ENCODE data around the gene CAMK2G.

DNA sequence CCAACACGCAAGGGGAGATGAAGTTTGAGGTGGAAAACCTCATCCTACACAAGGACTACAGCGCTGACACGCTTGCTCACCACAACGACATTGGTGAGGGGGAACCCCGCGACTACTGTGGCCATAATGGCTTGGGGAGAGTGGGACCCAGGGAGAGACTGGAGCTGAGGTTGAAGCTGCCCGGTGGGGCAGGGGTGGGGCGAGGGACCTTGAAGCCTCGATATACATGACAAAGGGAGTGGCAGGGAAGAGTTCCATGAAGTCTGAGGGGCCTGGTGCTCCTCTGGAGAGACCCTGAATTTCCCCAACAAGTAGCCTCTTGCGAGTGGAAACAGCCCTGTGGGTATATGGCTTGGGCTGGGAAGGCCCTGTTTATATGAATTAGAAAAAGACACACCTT, 39.7 kb upstream of the CAMK2G start:
- TF ChIP-seq, protein P1, sequence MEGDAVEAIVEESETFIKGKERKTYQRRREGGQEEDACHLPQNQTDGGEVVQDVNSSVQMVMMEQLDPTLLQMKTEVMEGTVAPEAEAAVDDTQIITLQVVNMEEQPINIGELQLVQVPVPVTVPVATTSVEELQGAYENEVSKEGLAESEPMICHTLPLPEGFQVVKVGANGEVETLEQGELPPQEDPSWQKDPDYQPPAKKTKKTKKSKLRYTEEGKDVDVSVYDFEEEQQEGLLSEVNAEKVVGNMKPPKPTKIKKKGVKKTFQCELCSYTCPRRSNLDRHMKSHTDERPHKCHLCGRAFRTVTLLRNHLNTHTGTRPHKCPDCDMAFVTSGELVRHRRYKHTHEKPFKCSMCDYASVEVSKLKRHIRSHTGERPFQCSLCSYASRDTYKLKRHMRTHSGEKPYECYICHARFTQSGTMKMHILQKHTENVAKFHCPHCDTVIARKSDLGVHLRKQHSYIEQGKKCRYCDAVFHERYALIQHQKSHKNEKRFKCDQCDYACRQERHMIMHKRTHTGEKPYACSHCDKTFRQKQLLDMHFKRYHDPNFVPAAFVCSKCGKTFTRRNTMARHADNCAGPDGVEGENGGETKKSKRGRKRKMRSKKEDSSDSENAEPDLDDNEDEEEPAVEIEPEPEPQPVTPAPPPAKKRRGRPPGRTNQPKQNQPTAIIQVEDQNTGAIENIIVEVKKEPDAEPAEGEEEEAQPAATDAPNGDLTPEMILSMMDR (conservative IDR thresholded peaks at IDR 0.05), result no peak
- TF ChIP-seq EZH2 (IDR thresholded peaks at IDR 0.05; ENCODE audit: low read depth), result no peak
